Activated CD8-positive, alpha-beta memory T cell treated with anti-CD3 and anti-CD28 coated beads, Interleukin-2, amount 10 ng/mL, durations not matched to agents 7 days and 5 days (primary cell): Measurements from ENCODE around the gene LBP. TPM values are rescaled to one million over a fixed set of nuclear protein-coding genes. Genes with fewer than 3 reads are reported as not detected.

ENCODE experiments used
- ATAC-seq: fragments of 150-1000 bp; cut with Tn5 transposase; one replicate; pipeline ENCODE4 v1.10.0; 2021; ENCODE audit warnings: moderate library complexity
- CTCF ChIA-PET: fragments of 350-600 bp; sonication (Branson Sonifier 250); formaldehyde crosslinking; loops from one replicate; lab custom pipeline; 2021; ENCODE audit warnings: antibody characterized with exemption; lab: Charles Lee
- DNase-seq: peaks from one replicate; pipeline ENCODE4 v3.0.0-alpha.2; 2020
- H3K27ac Mint-ChIP-seq: one replicate; pipeline ENCODE4 v1.8.0; 2021; ENCODE audit warnings: mild to moderate bottlenecking, mixed read lengths
- H3K27me3 Mint-ChIP-seq: one replicate; pipeline ENCODE4 v1.8.0; 2021; ENCODE audit warnings: mixed read lengths
- H3K36me3 Mint-ChIP-seq: one replicate; pipeline ENCODE4 v1.8.0; 2021; ENCODE audit warnings: mild to moderate bottlenecking, mixed read lengths
- H3K4me1 Mint-ChIP-seq: one replicate; pipeline ENCODE4 v1.8.0; 2021; ENCODE audit warnings: mixed read lengths
- H3K4me3 Mint-ChIP-seq: one replicate; pipeline ENCODE4 v1.8.0; 2021; ENCODE audit warnings: mild to moderate bottlenecking, moderate library complexity, mixed read lengths
- H3K9me3 Mint-ChIP-seq: one replicate; pipeline ENCODE4 v1.8.0; 2022; ENCODE audit warnings: low read depth, mixed read lengths
- total RNA-seq, 2 experiments: library from RNA; stranded (reverse); gene quantifications; one replicate each; pipeline ENCODE4 v1.2.3, GENCODE V29; 2021

Gene LBP, protein sequence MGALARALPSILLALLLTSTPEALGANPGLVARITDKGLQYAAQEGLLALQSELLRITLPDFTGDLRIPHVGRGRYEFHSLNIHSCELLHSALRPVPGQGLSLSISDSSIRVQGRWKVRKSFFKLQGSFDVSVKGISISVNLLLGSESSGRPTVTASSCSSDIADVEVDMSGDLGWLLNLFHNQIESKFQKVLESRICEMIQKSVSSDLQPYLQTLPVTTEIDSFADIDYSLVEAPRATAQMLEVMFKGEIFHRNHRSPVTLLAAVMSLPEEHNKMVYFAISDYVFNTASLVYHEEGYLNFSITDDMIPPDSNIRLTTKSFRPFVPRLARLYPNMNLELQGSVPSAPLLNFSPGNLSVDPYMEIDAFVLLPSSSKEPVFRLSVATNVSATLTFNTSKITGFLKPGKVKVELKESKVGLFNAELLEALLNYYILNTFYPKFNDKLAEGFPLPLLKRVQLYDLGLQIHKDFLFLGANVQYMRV
- total RNA-seq, result not detected

DNA sequence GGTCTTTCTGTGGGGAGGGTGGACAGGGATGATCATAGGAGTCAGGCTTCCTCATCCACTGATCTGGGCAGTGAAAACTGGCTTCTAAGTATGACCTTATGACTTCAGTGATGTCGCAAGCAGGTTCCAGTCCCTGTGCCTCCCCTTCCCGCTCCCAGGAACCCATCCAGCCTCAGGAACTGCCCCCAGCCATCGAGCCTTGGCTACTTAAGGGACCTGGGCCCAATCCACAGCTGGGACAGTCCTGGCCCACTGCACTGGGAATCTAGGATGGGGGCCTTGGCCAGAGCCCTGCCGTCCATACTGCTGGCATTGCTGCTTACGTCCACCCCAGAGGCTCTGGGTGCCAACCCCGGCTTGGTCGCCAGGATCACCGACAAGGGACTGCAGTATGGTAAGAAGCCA, at the start of gene LBP:
LBP (plus strand) TSS at position 236 of the 405 bp plus-strand sequence; CDS start at position 271, 35 bp downstream.
- no peak for ATAC-seq
- Mint-ChIP-seq H3K4me3 (no peak within 1 kb of the TSS), H3K4me1 (no peaks in the 10 kb centered on the region), H3K27me3 (peaks cover 6% of the 10 kb centered on the region), H3K27ac (no peak within 1 kb of the TSS), H3K9me3 (no peaks in the 10 kb centered on the region), H3K36me3 (no peaks in the 10 kb centered on the region)
- no peak for DNase-seq
- CTCF ChIA-PET, result no interaction called here

DNA sequence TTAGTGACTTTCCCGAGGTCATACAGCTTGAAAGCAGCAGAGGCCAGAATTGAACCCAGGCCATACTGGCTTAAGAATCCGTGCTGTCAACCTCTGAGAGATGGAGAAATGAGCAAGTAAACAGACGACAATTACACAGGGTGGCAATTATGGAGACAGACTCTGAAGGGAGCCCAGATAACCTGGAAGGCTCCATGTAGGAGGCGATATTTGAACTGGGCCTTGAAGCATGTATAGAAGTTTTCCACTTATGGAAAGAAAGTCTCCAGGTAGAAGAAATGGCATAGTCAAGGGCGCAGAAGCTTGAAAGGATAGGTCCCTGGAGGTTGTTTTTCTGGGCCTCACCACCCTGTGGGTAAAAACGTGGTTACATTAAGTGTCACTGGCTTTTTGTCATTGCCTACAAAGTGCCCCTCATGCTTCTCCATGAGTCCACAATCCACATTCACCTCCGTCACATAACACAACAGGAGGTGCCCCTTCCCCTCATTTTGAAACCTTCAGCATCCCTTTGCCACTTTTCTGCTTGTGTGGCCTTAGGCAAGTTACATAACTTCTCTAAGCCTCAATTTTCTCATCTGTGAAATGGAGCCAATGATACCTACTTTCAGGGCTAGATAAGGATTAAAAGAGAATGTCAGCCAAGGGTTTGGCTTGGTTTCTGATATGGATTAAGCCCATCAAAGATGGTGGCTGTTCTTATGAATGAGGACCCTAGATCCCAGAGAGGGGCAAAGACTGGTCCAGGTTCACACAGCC, 48.2 kb upstream of the LBP start:
- H3K36me3 Mint-ChIP-seq, result no peaks in the 10 kb centered on the region
- peaks cover 26% of the 10 kb centered on the region for H3K27me3 Mint-ChIP-seq
- DNase-seq, result no peak
- H3K9me3 Mint-ChIP-seq, result no peaks in the 10 kb centered on the region
- no peak overlapping the region for H3K4me3 Mint-ChIP-seq
- H3K27ac Mint-ChIP-seq, result no peak overlapping the region
- H3K4me1 Mint-ChIP-seq, result no peaks in the 10 kb centered on the region
- no peak for ATAC-seq
- CTCF ChIA-PET, result no interaction called here

DNA sequence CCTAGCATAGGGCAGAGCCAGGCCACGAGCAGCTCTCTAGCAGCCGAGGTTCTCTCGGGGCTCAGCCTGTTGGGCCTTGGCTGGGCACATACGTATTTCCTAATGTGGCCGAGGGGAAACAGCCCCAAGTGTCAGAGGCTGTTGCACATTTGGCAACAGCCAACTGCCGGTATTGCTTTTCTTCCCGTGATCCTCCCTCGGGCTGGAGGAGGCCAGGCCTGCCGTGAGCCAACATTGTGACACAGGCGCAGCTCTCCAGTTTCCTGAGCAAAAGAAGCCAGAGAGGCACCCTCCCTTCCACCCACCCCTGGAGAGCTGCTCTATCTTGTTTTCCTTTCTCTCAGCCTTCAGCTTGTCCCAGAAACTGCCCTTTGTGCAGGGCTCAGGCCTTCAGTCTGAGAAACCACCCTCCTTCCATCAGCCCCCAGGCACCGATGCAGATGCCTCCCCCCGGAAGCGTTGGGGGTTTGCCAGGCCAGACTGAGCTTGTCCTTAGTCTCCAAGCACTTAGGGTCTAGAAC, 47.5 kb upstream of the LBP start:
- CTCF ChIA-PET, result no interaction called here
- Mint-ChIP-seq H3K4me1 (peaks cover 6% of the 10 kb centered on the region), H3K27me3 (peaks cover 33% of the 10 kb centered on the region), H3K27ac (no peak overlapping the region), H3K36me3 (no peaks in the 10 kb centered on the region), H3K9me3 (no peaks in the 10 kb centered on the region), H3K4me3 (no peak overlapping the region)
- DNase-seq (no peak), ATAC-seq (no peak)

DNA sequence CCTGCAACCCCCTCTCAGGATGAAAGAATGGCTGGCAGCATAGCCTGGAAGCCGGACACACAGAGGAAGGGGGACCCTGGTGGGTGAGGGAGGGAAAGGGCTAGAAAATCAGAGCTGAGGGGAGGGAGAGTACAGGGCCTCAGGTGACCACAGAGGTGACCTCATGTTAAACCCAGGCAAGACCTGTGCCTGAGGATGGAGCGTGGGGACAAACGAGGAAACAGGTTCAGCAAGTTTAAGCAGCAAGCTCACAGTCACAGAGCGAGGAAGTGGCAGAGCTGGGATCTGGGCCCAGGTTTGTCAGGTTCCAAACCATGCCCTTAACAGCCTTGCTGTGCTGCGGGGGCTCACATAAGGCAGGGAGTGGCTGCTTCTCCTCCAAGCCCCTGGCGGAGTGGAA, 46.3 kb upstream of the LBP start:
- H3K27me3 Mint-ChIP-seq, result peaks cover 42% of the 10 kb centered on the region

DNA sequence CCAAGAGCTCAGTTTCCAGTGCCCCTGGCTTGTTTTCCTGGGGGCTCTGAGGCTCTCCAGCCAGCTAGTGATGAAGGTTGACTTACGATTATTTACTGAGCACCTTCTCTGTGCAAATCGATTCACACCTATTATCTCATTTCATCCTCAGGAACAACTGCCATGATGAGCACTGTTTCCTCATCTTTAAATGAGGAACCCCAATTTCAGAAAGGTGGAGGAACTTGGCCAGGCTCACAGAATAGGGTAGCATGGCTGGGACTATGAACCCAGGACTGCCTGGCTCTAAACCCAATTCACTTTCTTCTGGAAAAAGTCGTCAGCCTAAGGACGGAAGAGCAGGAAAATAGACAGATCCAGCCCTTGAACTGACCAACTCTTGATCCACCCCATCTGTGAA, 45.8 kb upstream of the LBP start:
- CTCF ChIA-PET, result no interaction called here
- H3K27me3 Mint-ChIP-seq, result peaks cover 46% of the 10 kb centered on the region
- H3K4me1 Mint-ChIP-seq, result peaks cover 17% of the 10 kb centered on the region
- no peaks in the 10 kb centered on the region for H3K36me3 Mint-ChIP-seq
- no peak overlapping the region for H3K27ac Mint-ChIP-seq
- no peaks in the 10 kb centered on the region for H3K9me3 Mint-ChIP-seq
- DNase-seq, result no peak
- ATAC-seq, result no peak
- no peak overlapping the region for H3K4me3 Mint-ChIP-seq

More for the DNA sequence above, 46.3 kb upstream of the LBP start:
- Mint-ChIP-seq H3K36me3 (no peaks in the 10 kb centered on the region), H3K9me3 (no peaks in the 10 kb centered on the region), H3K27ac (no peak overlapping the region), H3K4me1 (peaks cover 17% of the 10 kb centered on the region), H3K4me3 (no peak overlapping the region)
- no peak for ATAC-seq
- CTCF ChIA-PET, result no interaction called here
- no peak for DNase-seq

DNA sequence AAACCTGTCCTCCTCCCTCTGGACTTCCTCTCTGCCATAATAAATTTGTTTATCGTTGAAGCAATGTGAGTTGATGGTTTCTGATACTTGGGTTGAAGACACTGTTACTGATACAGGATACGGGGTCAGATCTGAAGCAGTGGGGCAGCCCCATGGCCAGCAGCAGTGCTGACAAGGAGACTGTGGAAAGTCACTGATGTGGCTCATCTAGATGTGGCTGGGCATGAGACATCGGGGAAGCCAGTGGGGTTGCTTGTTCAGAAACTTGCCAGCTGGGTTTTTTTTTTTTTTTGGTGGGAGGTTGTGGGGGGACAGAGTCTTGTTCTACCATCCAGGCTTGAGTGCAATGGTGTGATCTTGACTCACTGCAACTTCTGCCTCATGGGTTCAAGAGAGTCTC, 45.0 kb upstream of the LBP start:
- peaks cover 48% of the 10 kb centered on the region for H3K27me3 Mint-ChIP-seq

DNA sequence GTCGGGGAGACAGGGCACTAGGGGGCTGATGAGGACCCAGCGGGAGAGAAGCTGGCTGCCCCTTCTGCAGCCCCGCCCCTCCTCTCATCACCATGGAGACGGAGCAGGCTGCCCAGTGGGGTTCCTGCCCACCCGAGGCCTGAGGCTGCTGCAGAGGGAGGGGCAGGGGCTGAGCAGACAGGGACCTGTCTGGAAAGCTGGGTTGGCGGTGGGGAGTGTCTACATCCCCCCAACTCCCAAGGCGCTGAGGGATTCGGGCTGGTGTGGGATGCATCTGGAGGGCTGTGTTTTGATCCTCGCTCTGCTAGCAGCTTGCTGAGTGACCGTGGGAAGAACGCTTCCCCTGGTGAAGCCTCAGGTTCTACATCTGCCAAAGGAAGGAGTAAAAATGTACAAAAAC, 43.5 kb upstream of the LBP start:
- CTCF ChIA-PET, result interaction anchor here (1.4 to 1.9 kb wide), 2 partner anchors 12 to 78 kb away, joined by 4 to 5 read pairs; no protein-coding TSS in a partner anchor
- no peak overlapping the region for H3K4me3 Mint-ChIP-seq
- ATAC-seq, result no peak
- H3K4me1 Mint-ChIP-seq, result peaks cover 22% of the 10 kb centered on the region
- no peak for DNase-seq
- peaks cover 52% of the 10 kb centered on the region for H3K27me3 Mint-ChIP-seq
- no peaks in the 10 kb centered on the region for H3K9me3 Mint-ChIP-seq
- H3K36me3 Mint-ChIP-seq, result no peaks in the 10 kb centered on the region
- H3K27ac Mint-ChIP-seq, result no peak overlapping the region

More for the DNA sequence above, 45.0 kb upstream of the LBP start:
- Mint-ChIP-seq H3K4me1 (peaks cover 17% of the 10 kb centered on the region), H3K36me3 (no peaks in the 10 kb centered on the region), H3K27ac (no peak overlapping the region), H3K9me3 (no peaks in the 10 kb centered on the region), H3K4me3 (no peak overlapping the region)
- no peak for DNase-seq
- ATAC-seq, result no peak
- CTCF ChIA-PET, result interaction anchor here (1.9 kb wide), 1 partner anchor 10 kb away, joined by 5 read pairs; no protein-coding TSS in a partner anchor

DNA sequence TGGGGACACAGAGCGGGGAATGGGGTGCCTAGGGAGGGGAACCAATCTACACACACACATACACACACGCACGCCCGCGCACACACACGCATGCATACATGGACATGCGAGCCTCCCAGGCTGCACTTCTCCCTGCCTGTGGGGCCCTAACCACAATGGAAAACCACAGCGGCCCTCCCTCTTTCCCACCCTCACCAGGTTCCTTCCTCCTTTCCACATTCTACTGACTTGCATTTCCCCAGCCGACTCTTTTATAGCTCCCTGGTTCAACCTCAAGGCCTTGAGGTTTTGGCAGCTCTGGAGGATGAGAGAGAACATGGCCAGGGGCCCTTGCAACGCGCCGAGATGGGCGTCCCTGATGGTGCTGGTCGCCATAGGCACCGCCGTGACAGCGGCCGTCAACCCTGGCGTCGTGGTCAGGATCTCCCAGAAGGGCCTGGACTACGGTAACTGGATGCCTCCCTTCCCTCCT, 42.3 kb upstream of the LBP start, which contains the start of gene BPI:
BPI (plus strand) TSS at position 249 of the 472 bp plus-strand sequence; CDS start at position 317, 68 bp downstream.
- Mint-ChIP-seq H3K4me1 (peaks cover 27% of the 10 kb centered on the region), H3K27ac (no peak within 1 kb of the TSS), H3K4me3 (no peak within 1 kb of the TSS), H3K36me3 (no peaks in the 10 kb centered on the region), H3K27me3 (peaks cover 52% of the 10 kb centered on the region), H3K9me3 (no peaks in the 10 kb centered on the region)
- ATAC-seq (peak; percentile 36), DNase-seq (no peak)
- CTCF ChIA-PET, result interaction anchor here (1.4 kb wide), 1 partner anchor 79 kb away, joined by 4 read pairs; no protein-coding TSS in a partner anchor

DNA sequence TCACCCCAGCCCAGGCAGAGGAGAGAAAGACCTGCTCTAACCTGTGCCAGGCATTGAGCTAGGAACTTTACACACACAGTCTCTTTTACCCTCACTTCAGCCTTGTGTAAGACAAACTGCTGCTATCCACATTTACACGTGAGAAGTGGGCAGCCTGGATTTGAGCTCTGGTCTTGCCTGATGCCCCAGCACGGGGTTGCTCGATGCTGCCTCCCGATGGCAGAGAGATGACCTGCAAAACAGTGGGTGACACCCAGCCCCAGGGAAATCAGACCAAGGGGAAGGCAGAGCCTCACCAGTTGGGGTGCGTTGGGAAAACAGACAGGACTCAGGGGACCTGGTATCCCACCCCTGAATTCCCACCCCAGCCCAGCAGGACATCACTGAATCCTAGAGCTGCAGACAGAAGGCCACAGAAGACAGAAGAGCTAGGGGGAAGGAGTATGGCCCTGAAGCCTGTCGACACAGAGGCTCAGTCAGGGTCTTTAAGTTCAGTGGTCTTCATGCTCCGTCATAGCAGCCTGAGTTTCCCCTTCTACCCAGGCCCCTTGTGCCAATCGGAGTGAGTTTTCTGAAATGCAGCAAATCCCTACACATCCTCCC, 41.3 kb upstream of the LBP start:
- Mint-ChIP-seq H3K36me3 (no peaks in the 10 kb centered on the region), H3K4me1 (peaks cover 27% of the 10 kb centered on the region), H3K27ac (no peak overlapping the region), H3K4me3 (no peak overlapping the region), H3K27me3 (peaks cover 54% of the 10 kb centered on the region), H3K9me3 (no peaks in the 10 kb centered on the region)
- DNase-seq, result peak; percentile 56
- peak; percentile 42 for ATAC-seq
- CTCF ChIA-PET, result no interaction called here

DNA sequence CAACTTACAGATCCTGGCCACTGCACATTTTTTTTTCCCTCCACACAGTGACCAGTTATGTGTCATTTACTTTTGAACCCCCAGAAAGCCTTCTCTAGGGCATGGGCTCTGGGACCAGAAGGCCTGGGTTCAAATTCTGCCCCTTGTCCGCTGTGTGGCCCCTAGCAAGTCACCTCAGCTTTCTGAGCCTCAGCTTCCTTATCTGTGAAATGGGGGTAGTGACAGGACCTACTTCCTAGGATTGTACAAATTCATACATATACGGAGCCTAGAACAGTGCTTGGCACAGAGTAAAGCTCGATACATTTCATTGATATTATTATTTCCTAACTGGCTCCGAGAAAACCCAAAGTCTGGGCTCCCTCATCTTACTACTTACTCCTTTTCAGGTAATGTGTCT, 40.7 kb upstream of the LBP start:
- no peak overlapping the region for H3K4me3 Mint-ChIP-seq
- CTCF ChIA-PET, result no interaction called here
- H3K36me3 Mint-ChIP-seq, result no peaks in the 10 kb centered on the region
- peaks cover 57% of the 10 kb centered on the region for H3K27me3 Mint-ChIP-seq
- DNase-seq, result no peak
- H3K9me3 Mint-ChIP-seq, result no peaks in the 10 kb centered on the region
- peaks cover 27% of the 10 kb centered on the region for H3K4me1 Mint-ChIP-seq
- H3K27ac Mint-ChIP-seq, result no peak overlapping the region
- no peak for ATAC-seq

DNA sequence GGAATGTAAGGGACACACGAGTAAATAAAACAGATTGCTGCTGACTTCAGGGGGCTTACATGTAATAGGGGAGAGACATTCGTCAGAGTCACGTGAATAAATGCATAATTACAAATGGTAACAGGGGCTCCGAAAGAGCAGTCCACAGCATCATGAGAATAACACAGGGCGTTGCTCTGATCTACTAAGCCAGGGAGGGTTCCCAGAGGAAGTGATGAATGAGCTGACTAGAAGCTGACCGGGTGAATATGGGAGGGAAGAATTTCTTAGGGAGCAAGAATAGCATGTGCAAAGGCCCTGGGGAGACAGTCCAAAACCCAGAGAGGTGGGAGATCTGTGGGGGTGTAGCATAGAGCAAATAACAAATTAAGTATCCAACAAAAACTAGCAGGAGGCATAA, 39.9 kb upstream of the LBP start:
- Mint-ChIP-seq H3K27ac (no peak overlapping the region), H3K36me3 (no peaks in the 10 kb centered on the region), H3K4me1 (peaks cover 27% of the 10 kb centered on the region), H3K9me3 (no peaks in the 10 kb centered on the region), H3K4me3 (no peak overlapping the region), H3K27me3 (peaks cover 56% of the 10 kb centered on the region)
- no peak for ATAC-seq
- DNase-seq, result no peak
- CTCF ChIA-PET, result no interaction called here

DNA sequence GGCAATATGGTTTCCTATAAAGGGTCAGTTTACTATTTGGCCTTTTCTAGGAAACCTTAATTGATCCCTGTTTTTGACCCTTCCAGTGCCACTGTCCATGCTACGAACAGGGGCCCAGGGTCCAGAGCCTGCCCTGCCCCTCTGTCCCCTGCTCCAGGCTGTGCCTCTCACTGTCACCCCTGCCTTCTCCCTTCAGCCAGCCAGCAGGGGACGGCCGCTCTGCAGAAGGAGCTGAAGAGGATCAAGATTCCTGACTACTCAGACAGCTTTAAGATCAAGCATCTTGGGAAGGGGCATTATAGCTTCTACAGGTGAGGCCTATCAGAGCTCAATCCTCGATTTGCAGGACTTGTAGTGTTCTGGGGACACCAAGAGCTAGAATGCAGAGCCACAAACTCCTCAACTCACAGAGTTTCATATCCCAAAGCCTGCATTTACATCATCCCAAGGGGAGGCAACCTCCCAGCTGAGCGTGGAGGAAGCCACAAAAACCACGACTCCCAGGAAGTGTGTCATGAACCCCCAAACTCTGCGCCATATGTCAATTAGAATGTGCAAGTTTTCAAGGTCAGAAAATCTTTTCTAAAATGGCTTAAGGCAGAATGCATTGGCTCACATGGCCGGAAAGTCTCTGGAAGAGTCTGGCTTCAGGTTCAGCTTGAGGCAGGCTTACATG, 38.8 kb upstream of the LBP start:
- DNase-seq, result peak; percentile 44
- Mint-ChIP-seq H3K4me1 (peaks cover 27% of the 10 kb centered on the region), H3K4me3 (no peak overlapping the region), H3K9me3 (no peaks in the 10 kb centered on the region), H3K27me3 (peaks cover 55% of the 10 kb centered on the region), H3K36me3 (no peaks in the 10 kb centered on the region), H3K27ac (no peak overlapping the region)
- no peak for ATAC-seq
- CTCF ChIA-PET, result no interaction called here
